HepG2 (cell line): ENCODE results near the gene LST1. TPM values are rescaled to one million over a fixed set of nuclear protein-coding genes. Genes with fewer than 3 reads are reported as not detected.

Source experiments
- ATM ChIP-seq: fragments of 450-650 bp; IDR thresholded peaks from 2 replicates; pipeline ENCODE4 v1.7.1; 2017; ENCODE audit warnings: mild to moderate bottlenecking, borderline replicate concordance
- RNF2 ChIP-seq: fragments of 450-650 bp; conservative IDR thresholded peaks from 2 replicates; pipeline ENCODE4 v1.6.1; 2016; ENCODE audit warnings: low read depth
- SKIL ChIP-seq: sonication (generic); formaldehyde crosslinking; IDR thresholded peaks from 2 replicates; pipeline ENCODE4 v1.8.0; 2022; ENCODE audit warnings: missing genetic modification reagents, mild to moderate bottlenecking, moderate library complexity, borderline replicate concordance
- ZBTB4 ChIP-seq: sonication (generic); formaldehyde crosslinking; IDR thresholded peaks from 2 replicates; pipeline ENCODE4 v1.4.0; 2020; ENCODE audit warnings: missing genetic modification reagents, mild to moderate bottlenecking, borderline replicate concordance
- ZBTB40 ChIP-seq, 2 experiments: fragments of 450-650 bp in 1 of 2; sonication (generic) in 1 of 2; formaldehyde crosslinking in 1 of 2; IDR thresholded peaks; 2 replicates each; pipeline versions ENCODE4 v1.6.1 to v1.8.0; 2016 to 2022; ENCODE audit warnings: antibody characterized with exemption in 1 of 2, mild to moderate bottlenecking in 1 of 2, missing genetic modification reagents in 1 of 2
- ZBTB46 ChIP-seq: sonication (generic); formaldehyde crosslinking; IDR thresholded peaks from 2 replicates; pipeline ENCODE4 v1.4.0; 2020; ENCODE audit warnings: mild to moderate bottlenecking, missing genetic modification reagents, borderline replicate concordance
- ZNF451 ChIP-seq: sonication (generic); formaldehyde crosslinking; IDR thresholded peaks from 2 replicates; pipeline ENCODE4 v1.5.0; 2020; ENCODE audit warnings: mild to moderate bottlenecking, missing genetic modification reagents
- ZNF761 ChIP-seq: sonication (generic); formaldehyde crosslinking; conservative IDR thresholded peaks from 2 replicates; pipeline ENCODE4 v1.4.0; 2020; ENCODE audit warnings: mild to moderate bottlenecking, missing genetic modification reagents
- ZNF768 ChIP-seq: sonication (generic); formaldehyde crosslinking; IDR thresholded peaks from 2 replicates; pipeline ENCODE4 v1.4.0; 2020; ENCODE audit warnings: missing genetic modification reagents
- ZNF839 ChIP-seq: sonication (generic); formaldehyde crosslinking; IDR thresholded peaks from 2 replicates; pipeline ENCODE4 v1.4.0; 2020; ENCODE audit warnings: missing genetic modification reagents, mild to moderate bottlenecking, borderline replicate concordance
- polyA plus RNA-seq, 8 experiments: library from polyadenylated mRNA; depleted of rRNA in 3 of 8; stranded (reverse) in 7 of 8; unstranded in 1 of 8; fragments of >200 nt; fragmentation: Illumina TruSeq in 4 of 8; extraction: Trizol in 4 of 8; gene quantifications; 2 replicates each; pipeline versions ENCODE4 v1.2.1 to v1.2.3, GENCODE V29; 2011 to 2016; ENCODE audit warnings: low read depth in 4 of 8, missing spikeins in 1 of 8, mixed read lengths in 1 of 8; ENCODE audit not compliant: insufficient read depth in 1 of 8
- total RNA-seq, 5 experiments: library from RNA; depleted of rRNA; stranded (reverse); fragments of >200 nt; fragmentation: Illumina TruSeq; extraction: Trizol; gene quantifications; 2 replicates each; pipeline ENCODE4 v1.2.3, GENCODE V29; 2016; ENCODE audit warnings: low read depth in 1 of 5

LST1 gene
- total and polyA plus RNA-seq, 2 of the 13 experiments (the other 11 are each of a cell fraction or from before 2014, with no cell fraction given): not detected

- TF ChIP-seq ZBTB40 (IDR thresholded peaks at IDR 0.05) (no peak), ZBTB40 (CRISPR knock-in tag; IDR thresholded peaks at IDR 0.05) (no peak), ZNF768 (CRISPR knock-in tag) (peak; percentile 72; the same call in 1 of the 2 replicates), ZNF451 (CRISPR knock-in tag) (0 out of 2 replicates have a peak, but pooled peaks have one; percentile 41), ATM (no peak), ZBTB4 (CRISPR knock-in tag) (peak; percentile 83; the same call in 1 of the 2 replicates), ZNF839 (CRISPR knock-in tag) (peak; percentile 62; the same call in 1 of the 2 replicates), ZNF761 (no peak), SKIL (CRISPR knock-in tag) (no peak; the same call in 1 of the 2 replicates), ZBTB46 (CRISPR knock-in tag) (peak; percentile 67; the same call in 1 of the 2 replicates), RNF2 (no peak)
Observed at GRCh38 chr6:31547727-31548543, 38.1 kb upstream of the LST1 start (continued).
